ENCODE data around the gene CIZ1.
"Not testable (repeated sequence)": the region's sequence is repeated elsewhere in the genome, so short reads cannot be mapped to it uniquely, and the experiment has no call there.

CIZ1 gene

GRCh38 chr9:128142596-128142995 is 48.8 kb downstream of the CIZ1 start:
- no peak for DNase-seq

GRCh38 chr9:128142061-128142460 is 49.3 kb downstream of the CIZ1 start:
- peak; percentile 44 for DNase-seq

- no peak for DNase-seq
Measured at GRCh38 chr9:128141604-128142003, 49.8 kb downstream of the CIZ1 start.

- DNase-seq = no peak
Measured at GRCh38 chr9:128139621-128140020, 51.8 kb downstream of the CIZ1 start.

GRCh38 chr9:128138001-128138400 is 53.4 kb downstream of the CIZ1 start:
- DNase-seq = no peak

- no peak for DNase-seq
Measured at GRCh38 chr9:128136816-128137793, 54.3 kb downstream of the CIZ1 start.

- DNase-seq = not testable (repeated sequence)
Measured at GRCh38 chr9:128135561-128135960, 55.8 kb downstream of the CIZ1 start.

GRCh38 chr9:128132139-128132538 is 59.2 kb downstream of the CIZ1 start:
- not testable (repeated sequence) for DNase-seq

- DNase-seq = not testable (repeated sequence)
Measured at GRCh38 chr9:128131346-128131745, 60.0 kb downstream of the CIZ1 start.

- not testable (repeated sequence) for DNase-seq
Measured at GRCh38 chr9:128130651-128131050, 60.7 kb downstream of the CIZ1 start.

GRCh38 chr9:128129976-128130590 is 61.3 kb downstream of the CIZ1 start:
- not testable (repeated sequence) for DNase-seq

GRCh38 chr9:128128836-128129590 is 62.4 kb downstream of the CIZ1 start:
- DNase-seq = no peak

GRCh38 chr9:128127990-128128835 is 63.2 kb downstream of the CIZ1 start:
- DNase-seq = peak; percentile 92

GRCh38 chr9:128127568-128127989 is 63.8 kb downstream of the CIZ1 start, which contains the start of gene PTGES2:
Gene PTGES2 (minus strand): TSS chr9:128127729. CDS start chr9:128127717, 12 bp downstream.
- peak; percentile 87 for DNase-seq

- no peak for DNase-seq
Measured at GRCh38 chr9:128125580-128126354, 65.6 kb downstream of the CIZ1 start.

- peak; percentile 75 for DNase-seq
Measured at GRCh38 chr9:128124873-128125579, 66.3 kb downstream of the CIZ1 start.

GRCh38 chr9:128124451-128124850 is 66.9 kb downstream of the CIZ1 start:
- DNase-seq = no peak

- DNase-seq = no peak
Measured at GRCh38 chr9:128123451-128124080, 67.8 kb downstream of the CIZ1 start.

- no peak for DNase-seq
Measured at GRCh38 chr9:128122809-128123175, 68.6 kb downstream of the CIZ1 start.
